Panc1 (cell line): Measurements from ENCODE around the gene SLC9A3. TPM values are rescaled to one million over a fixed set of nuclear protein-coding genes. Genes with fewer than 3 reads are reported as not detected.

Experiments
- ATAC-seq: fragments of 200-7000 bp; cut with Tn5 transposase; 2 replicates; pipeline ENCODE4 v1.9.1; 2020; ENCODE audit warnings: mild to moderate bottlenecking, moderate library complexity
- BruUV-seq: library from RNA; stranded (reverse); fragments of 400-500 nt; replicated peaks from 2 replicates; lab custom pipeline; 2021; lab: Mats Ljungman, UMichigan
- CTCF ChIA-PET: fragments of 300-600 bp; sonication (Branson Sonifier 250); formaldehyde crosslinking; loops from one replicate; lab custom pipeline; 2022; ENCODE audit warnings: antibody characterized with exemption; lab: Charles Lee
- POLR2A ChIA-PET: fragments of 300-600 bp; sonication (Branson Sonifier 250); formaldehyde crosslinking; loops from one replicate; lab custom pipeline; 2022; ENCODE audit warnings: antibody characterized with exemption; lab: Charles Lee
- DNase-seq: peaks from one replicate; pipeline ENCODE4 v3.0.0-alpha.2; 2010; ENCODE audit warnings: low read depth, low spot score
- H3K27ac ChIP-seq: 2 replicates; pipeline ENCODE4 v1.5.1; 2011; ENCODE audit warnings: mild to moderate bottlenecking, low read length, inconsistent platforms
- H3K27me3 ChIP-seq: fragments of 200-500 bp; sonication (Bioruptor generic); 2 replicates; pipeline ENCODE4 v1.6.0; 2014; ENCODE audit warnings: low read length, inconsistent platforms; ENCODE audit not compliant: control insufficient read depth, insufficient read depth
- H3K36me3 ChIP-seq: fragments of 200-500 bp; sonication (Bioruptor generic); 2 replicates; pipeline ENCODE4 v1.5.1; 2014; ENCODE audit warnings: inconsistent platforms, mild to moderate bottlenecking, low read length, moderate library complexity; ENCODE audit not compliant: control insufficient read depth, insufficient read depth
- H3K4me1 ChIP-seq: 2 replicates; pipeline ENCODE4 v1.5.1; 2011; ENCODE audit warnings: inconsistent platforms, mild to moderate bottlenecking, low read length, moderate library complexity; ENCODE audit not compliant: control insufficient read depth, insufficient read depth
- H3K4me3 ChIP-seq, 2 experiments: 2 replicates each; pipeline ENCODE4 v1.5.1; 2011 to 2012; ENCODE audit warnings: low read depth in 2 of 2, low read length in 2 of 2, mild to moderate bottlenecking in 2 of 2, inconsistent platforms in 1 of 2, moderate library complexity in 1 of 2
- H3K9me3 ChIP-seq: fragments of 200-500 bp; sonication (Bioruptor generic); 2 replicates; pipeline ENCODE4 v1.5.1; 2014; ENCODE audit warnings: low read depth, mild to moderate bottlenecking, inconsistent platforms, low read length, moderate library complexity; ENCODE audit not compliant: control insufficient read depth, insufficient read depth
- POLR2AphosphoS5 ChIP-seq: IDR thresholded peaks from 2 replicates; pipeline ENCODE4 v1.6.1; 2012; ENCODE audit warnings: mild to moderate bottlenecking, low read depth, low read length, moderate library complexity
- SIN3A ChIP-seq: IDR thresholded peaks from 2 replicates; pipeline ENCODE4 v1.6.1; 2012; ENCODE audit warnings: low read depth, mild to moderate bottlenecking, low read length, moderate library complexity, borderline replicate concordance; ENCODE audit not compliant: insufficient read depth
- TCF7L2 ChIP-seq: IDR thresholded peaks from 2 replicates; pipeline ENCODE4 v1.6.1; 2011; ENCODE audit warnings: mild to moderate bottlenecking, low read depth, low read length, inconsistent platforms
- in situ Hi-C: cut with HindIII; loops from 2 replicates; pipeline ENCODE4 v1.10.0; 2016; ENCODE audit warnings: low sequenced_read_pairs, low pct_unique_long_range_greater_than_20kb
- intact Hi-C: fragments of 100-400 bp; cut with micrococcal nuclease; formaldehyde crosslinking; loops from one replicate; pipeline ENCODE4 v1.10.0; 2022; ENCODE audit not compliant: unreplicated experiment
- total RNA-seq: library from RNA; stranded (reverse); gene quantifications from one replicate; pipeline ENCODE4 v1.2.1, GENCODE V29; 2021; ENCODE audit not compliant: unreplicated experiment
- TF ChIP-seq, protein P1 (sequence below), 2 experiments: IDR thresholded peaks; 2 replicates each; pipeline ENCODE4 v1.6.1; 2011 to 2012; ENCODE audit warnings: low read depth in 2 of 2, control low read depth in 1 of 2, low read length in 1 of 2, mild to moderate bottlenecking in 1 of 2, moderate library complexity in 1 of 2; ENCODE audit not compliant: insufficient read depth in 1 of 2
- TF ChIP-seq, protein P2 (sequence below): fragments of 450-650 bp; IDR thresholded peaks from 2 replicates; pipeline ENCODE4 v1.5.1; 2017; ENCODE audit warnings: mild to moderate bottlenecking

Gene SLC9A3
- total RNA-seq, 1 experiment from 2014 or later = 2.0 TPM

DNA sequence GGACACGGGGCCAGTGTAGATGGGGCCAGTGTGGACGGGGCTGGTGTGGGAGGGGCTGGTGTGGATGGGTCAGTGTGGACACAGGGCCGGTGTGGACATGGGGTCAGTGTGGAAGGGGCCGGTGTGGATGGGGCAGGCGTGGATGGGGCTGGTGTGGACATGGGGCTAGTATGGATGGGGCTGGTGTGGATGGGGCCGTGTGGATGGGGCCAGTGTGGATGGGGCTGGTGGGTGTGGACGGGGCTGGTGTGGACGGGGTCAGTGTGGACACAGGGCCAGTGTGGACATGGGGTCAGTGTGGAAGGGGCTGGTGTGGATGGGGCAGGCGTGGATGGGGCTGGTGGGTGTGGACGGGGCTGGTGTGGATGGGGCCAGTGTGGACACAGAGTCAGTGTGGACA is 23.8 kb downstream of the SLC9A3 start:
- in situ Hi-C loops = no loop called here
- DNase-seq = no peak
- no peaks in the 10 kb centered on the region for H3K27me3 ChIP-seq
- no peaks in the 10 kb centered on the region for H3K36me3 ChIP-seq
- ChIA-PET CTCF (no interaction called here), POLR2A (interaction anchor here (0.6 kb wide), 1 partner anchor 50 kb away, joined by 3 read pairs; no protein-coding TSS in a partner anchor)
- H3K9me3 ChIP-seq = no peaks in the 10 kb centered on the region
- H3K4me1 ChIP-seq = no peaks in the 10 kb centered on the region
- H3K4me3 ChIP-seq = no peak overlapping the region
- intact Hi-C loops = no loop called here
- no TSS peak for BruUV-seq
- ATAC-seq = no peak
- TF ChIP-seq, protein P1, sequence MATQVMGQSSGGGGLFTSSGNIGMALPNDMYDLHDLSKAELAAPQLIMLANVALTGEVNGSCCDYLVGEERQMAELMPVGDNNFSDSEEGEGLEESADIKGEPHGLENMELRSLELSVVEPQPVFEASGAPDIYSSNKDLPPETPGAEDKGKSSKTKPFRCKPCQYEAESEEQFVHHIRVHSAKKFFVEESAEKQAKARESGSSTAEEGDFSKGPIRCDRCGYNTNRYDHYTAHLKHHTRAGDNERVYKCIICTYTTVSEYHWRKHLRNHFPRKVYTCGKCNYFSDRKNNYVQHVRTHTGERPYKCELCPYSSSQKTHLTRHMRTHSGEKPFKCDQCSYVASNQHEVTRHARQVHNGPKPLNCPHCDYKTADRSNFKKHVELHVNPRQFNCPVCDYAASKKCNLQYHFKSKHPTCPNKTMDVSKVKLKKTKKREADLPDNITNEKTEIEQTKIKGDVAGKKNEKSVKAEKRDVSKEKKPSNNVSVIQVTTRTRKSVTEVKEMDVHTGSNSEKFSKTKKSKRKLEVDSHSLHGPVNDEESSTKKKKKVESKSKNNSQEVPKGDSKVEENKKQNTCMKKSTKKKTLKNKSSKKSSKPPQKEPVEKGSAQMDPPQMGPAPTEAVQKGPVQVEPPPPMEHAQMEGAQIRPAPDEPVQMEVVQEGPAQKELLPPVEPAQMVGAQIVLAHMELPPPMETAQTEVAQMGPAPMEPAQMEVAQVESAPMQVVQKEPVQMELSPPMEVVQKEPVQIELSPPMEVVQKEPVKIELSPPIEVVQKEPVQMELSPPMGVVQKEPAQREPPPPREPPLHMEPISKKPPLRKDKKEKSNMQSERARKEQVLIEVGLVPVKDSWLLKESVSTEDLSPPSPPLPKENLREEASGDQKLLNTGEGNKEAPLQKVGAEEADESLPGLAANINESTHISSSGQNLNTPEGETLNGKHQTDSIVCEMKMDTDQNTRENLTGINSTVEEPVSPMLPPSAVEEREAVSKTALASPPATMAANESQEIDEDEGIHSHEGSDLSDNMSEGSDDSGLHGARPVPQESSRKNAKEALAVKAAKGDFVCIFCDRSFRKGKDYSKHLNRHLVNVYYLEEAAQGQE (IDR thresholded peaks at IDR 0.05; ENCODE audit: insufficient read depth in 1 of 2, low read depth in 2 of 2, low read length in 1 of 2) = no peak
- TF ChIP-seq, protein P2, sequence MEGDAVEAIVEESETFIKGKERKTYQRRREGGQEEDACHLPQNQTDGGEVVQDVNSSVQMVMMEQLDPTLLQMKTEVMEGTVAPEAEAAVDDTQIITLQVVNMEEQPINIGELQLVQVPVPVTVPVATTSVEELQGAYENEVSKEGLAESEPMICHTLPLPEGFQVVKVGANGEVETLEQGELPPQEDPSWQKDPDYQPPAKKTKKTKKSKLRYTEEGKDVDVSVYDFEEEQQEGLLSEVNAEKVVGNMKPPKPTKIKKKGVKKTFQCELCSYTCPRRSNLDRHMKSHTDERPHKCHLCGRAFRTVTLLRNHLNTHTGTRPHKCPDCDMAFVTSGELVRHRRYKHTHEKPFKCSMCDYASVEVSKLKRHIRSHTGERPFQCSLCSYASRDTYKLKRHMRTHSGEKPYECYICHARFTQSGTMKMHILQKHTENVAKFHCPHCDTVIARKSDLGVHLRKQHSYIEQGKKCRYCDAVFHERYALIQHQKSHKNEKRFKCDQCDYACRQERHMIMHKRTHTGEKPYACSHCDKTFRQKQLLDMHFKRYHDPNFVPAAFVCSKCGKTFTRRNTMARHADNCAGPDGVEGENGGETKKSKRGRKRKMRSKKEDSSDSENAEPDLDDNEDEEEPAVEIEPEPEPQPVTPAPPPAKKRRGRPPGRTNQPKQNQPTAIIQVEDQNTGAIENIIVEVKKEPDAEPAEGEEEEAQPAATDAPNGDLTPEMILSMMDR = no peak
- no peak for TF ChIP-seq TCF7L2
- no peak for TF ChIP-seq SIN3A
- no peak overlapping the region for H3K27ac ChIP-seq

DNA sequence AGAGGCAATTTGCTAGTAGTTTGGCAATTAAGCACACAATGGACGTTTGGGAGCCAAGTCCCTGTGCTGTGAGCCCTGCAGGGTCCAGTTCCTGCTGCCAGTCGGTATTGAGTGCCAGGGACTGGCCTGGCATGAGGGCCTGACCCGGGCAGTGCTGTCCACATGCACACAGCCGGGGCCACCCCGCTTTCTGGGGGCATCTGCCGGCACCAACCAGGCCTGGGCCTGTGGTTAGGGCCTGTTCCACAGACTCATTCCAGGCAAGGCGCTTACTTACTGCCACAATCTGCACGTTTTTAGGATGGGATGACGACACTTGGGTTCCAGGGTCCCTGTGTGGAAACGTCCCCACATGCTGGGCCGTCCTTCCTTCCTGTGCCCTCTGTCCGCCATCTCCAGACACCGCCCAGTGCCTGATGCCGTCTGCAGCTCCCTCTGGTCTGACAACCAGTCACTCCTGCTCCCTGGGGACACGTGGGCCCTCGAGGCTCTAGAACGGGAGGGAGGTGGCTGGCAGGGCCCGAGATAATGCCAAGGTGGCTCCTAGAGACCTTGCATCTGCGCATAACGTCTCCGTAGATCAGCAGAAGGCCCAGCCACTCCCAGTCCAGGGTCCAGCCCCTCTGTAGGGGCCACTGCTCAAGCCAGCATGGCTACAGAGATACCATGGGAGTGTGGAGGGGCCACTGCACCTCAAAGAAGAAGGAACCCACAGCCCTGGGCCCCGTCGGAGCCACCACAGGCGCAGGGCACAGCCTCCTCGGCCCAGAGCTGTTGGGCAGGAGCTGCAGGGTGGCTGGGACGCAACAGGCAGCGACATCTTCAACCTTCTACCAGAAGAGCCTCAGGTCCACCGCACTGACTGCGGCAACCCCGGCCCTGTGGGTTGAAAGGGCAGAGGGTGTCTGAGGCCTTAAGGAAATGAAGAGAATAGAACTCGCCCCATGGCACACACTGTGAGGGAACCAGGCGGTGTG is 24.7 kb downstream of the SLC9A3 start:
- intact Hi-C loops (no loop called here), in situ Hi-C loops (no loop called here)
- ChIA-PET POLR2A (no interaction called here), CTCF (no interaction called here)
- H3K4me3 ChIP-seq = no peak overlapping the region
- no peaks in the 10 kb centered on the region for H3K4me1 ChIP-seq
- no peak for ATAC-seq
- no peaks in the 10 kb centered on the region for H3K9me3 ChIP-seq
- no peaks in the 10 kb centered on the region for H3K36me3 ChIP-seq
- no peak overlapping the region for H3K27ac ChIP-seq
- no TSS peak for BruUV-seq
- H3K27me3 ChIP-seq = no peaks in the 10 kb centered on the region
- no peak for DNase-seq
- TF ChIP-seq TCF7L2 (no peak), SIN3A (no peak), POLR2AphosphoS5 (no peak)
- TF ChIP-seq, protein P1 (IDR thresholded peaks at IDR 0.05; ENCODE audit: insufficient read depth in 1 of 2, low read depth in 2 of 2, low read length in 1 of 2) = no peak
- TF ChIP-seq, protein P2 = no peak
